ENCODE measurements around the gene OGA.

- TF ChIP-seq JUND (IDR thresholded peaks at IDR 0.05; ENCODE audit: low read length) (no peak), HDAC6 (IDR thresholded peaks at IDR 0.05; ENCODE audit: low read depth, low read length) (no peak), CTCF (IDR thresholded peaks at IDR 0.05; ENCODE audit: control extremely low read depth in 1 of 3, insufficient read depth in 1 of 3, low read depth in 1 of 3, low read length in 3 of 3) (no peak), GABPA (IDR thresholded peaks at IDR 0.05; ENCODE audit: borderline replicate concordance, insufficient read depth, low read length) (no peak), KDM5A (IDR thresholded peaks at IDR 0.05; ENCODE audit: low read length) (no peak)
Observed at GRCh38 chr10:101867931-101868330, 49.7 kb upstream of the OGA start.

All from H1 (cell line).